GDM1 (cell line): ENCODE measurements around the gene MINAR1.

Source experiments
- DNase-seq: peaks from one replicate; lab custom pipeline; 2025; lab: John Stamatoyannopoulos, UW

Gene MINAR1

DNA sequence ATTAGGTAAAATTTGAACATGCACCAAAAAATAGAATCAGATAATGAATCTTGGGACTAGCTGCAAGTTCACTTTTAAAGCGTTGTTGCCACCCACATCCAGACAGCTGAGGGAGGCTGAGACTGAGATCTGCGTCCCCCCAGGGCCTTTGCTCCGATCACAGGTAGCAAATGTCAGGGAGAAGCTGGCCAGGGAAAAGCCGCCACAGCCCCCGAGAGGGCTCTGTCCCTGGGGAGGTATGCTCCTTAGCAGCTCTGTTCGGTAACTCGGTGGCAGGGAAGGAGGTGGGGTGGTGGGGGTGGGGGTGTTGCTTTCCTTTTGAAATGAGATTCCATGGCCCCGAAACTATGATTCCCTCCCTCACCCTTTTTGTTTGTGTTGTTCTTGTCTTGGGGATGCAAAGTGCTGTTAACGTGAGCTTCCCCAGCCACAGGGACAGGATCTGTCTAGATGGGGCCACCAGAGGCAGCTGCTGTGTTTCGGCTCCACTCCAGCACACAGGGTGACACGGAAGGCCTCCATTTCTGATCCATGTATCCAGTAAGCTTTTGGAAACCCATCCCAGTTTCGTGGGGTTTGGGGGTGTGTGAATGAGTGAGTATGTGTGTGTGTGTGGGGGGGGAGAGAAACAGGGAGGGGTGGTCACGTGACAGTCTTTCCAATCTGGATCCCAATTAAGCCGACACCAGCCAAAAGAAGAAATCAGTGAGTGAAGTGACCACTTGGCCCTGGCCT is 1.1 kb upstream of the MINAR1 start:
- no peak for DNase-seq

DNA sequence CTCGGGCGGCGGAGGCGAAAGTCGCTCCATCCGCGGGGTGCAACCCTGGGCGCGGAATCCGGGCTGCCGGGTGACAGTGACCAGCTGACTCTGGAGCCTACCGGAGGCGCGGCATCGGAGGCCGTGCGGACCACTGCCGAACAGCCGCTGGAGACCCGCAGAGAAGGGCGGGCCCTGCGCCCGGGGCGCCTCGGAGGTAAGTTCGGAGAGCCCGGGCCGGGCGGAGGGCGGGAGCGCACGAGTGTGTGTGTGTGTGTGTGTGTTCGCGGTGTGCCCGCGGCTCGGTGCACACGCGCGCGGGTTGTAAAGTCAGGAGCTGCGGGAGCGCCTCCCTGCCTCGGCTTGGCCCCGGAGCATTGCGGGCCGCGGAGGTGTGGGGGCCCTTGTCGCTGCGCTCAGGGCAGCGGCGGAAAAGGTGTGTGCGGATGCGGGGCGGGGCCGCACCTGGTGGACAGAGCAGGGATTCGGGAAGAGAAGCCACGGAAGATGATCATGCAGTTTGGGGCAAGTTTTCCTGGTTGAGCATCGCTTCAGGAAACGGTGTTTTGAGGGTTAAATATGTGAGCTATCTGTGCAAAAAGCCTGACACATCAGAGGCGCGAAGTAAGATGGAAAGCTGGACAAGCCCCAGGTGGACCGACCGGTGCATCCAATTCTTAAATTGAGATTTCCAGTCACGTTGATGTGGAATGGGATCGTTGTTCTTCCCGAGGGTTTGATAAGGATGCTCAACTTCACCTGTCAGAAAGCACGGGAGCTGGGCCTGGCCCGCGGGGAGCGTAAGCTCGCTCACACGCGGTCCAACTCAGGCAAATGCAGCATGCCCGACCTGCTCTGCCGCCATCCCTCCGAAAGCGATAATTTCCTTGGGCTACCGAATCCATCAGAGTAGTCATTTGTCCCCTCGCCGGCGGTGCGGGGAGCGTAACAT is 474 bp downstream of the MINAR1 start:
- no peak for DNase-seq

DNA sequence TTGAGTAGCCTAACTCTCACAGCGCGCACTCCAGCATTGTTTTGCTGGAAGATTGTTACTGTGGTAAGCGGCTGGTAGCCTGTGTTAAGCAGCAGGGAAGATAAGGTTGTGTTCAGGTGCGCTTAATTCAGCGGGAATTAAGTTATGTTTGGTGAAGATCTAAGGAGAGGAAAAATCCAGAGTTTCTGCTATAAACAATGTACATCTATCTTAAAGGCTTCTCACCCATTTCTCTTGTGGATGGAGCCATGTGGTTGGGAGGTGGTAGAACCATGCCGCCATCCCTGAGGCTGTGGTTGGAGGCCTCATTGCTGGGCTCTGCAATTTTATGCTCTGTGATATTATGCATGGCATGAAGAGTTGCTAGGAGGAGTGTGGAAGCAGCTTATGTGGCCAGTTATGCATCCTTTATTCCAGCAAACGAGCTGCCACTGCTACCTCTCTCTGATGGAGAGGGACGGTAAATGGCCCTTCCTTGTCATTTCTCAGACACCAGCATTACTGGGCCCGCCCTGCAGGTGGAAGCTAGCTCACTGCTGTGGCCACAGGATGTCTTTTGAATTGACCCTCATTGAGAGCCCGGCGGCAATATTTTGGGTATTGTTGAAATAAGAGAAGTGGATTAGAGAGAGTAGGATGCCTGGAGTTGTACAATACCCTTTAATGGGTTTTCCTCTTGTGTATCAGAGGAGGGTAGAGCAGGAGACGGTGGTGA is 1.3 kb downstream of the MINAR1 start:
- DNase-seq = no peak

DNA sequence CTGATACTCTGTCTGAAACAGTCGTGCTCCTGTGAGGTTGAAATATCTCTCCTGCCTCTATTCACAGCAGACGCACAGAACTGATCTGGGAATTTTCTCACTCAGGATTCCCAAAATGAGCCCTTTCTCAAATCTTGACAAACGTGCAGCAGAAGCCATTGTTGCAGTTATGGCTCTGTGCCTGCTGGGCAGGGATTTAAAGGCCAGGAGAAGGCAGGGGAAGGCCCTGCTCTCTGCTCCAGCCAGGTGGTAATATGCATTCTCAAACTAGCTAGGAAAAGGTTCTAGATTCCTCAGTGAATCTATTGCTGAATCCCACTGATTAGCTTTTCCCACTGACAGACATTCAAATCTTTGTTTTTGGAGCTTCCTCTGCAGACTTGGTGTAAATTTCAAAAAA is 2.2 kb downstream of the MINAR1 start:
- DNase-seq = no peak

DNA sequence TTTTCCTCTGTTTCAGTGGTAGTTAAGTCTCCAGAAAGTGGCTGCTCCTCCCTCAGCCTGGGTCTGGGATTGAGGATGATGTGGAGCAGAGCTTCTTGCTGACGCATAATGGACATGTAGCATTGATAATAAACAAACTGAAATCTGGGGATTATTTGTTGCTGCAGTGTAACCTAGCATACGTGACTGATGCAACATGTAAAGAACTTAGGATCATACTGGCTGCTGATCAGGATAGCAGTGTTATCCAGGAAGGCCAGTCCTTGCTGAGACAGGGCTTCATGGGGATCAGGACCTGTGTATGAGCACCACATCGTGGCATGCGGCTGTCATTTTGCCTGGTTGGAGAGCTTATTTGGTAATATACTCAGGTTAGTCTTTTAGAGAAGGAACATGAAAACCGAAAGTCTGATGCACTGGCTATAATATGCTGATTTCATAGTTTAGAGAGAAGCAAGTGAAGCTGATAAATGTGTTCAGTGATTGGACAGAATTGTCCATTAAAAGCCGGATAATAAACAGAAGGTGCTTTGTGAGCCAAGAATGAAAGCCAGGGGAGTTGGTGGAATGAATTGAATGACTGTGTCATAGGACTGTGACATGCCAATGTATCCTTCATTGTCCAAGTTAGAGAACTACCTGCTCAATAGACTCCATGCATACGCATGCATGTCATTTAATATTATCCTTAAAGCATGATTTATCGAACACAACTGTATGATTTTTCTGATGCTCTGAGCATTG is 4.1 kb downstream of the MINAR1 start:
- no peak for DNase-seq

DNA sequence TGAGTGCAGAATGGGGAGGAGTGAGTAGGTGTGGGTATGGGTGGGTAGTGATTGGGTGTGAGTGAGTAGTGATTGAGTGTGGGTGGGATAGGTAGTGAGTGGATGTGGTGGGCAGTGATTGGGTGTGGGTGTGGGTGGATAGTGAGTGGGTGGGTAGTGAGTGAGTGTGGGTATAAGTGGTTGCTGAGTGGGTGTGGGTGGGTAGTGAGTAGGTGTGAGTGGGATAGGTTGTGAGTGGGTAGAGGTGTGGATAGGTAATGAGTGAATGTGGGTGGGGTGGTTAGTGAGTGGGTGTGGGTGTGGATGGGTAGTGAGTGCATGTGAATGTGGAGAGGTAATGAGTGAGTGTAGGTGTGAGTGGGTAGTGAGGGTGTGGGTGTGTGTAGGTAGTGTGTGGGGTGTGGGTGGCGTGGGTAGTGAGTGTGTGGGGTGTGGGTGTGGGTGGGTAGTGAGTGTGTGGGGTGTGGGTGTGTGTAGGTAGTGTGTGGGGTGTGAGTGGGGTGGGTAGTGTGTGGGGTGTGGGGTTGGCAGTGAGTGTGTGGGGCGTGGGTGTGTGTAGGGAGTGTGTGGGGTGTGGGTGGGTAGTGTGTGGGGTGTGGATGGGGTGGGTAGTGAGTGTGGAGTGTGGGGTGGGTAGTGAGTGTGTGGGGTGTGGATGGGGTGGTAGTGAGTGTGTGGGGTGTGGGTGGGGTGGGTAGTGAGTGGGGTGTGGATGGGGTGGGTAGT is 5.3 kb downstream of the MINAR1 start:
- DNase-seq = no peak

DNA sequence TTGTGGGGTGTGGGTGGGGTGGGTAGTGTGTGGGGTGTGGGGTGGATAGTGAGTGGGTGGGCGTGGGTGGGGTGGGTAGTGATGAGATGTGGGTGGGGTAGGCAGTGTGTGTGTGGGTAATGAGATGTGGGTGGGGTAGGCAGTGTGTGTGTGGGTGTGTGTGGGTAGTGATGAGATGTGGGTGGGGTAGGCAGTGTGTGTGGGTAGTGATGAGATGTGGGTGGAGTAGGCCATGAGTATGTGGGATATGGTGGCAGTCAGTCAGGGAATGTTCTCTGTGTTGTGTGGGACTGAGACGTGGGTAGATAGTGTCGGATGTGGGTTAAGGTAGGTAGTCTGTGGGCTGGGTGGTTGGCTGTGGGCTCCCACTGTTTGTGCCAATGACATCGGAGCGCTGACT is 7.1 kb downstream of the MINAR1 start:
- DNase-seq = no peak

DNA sequence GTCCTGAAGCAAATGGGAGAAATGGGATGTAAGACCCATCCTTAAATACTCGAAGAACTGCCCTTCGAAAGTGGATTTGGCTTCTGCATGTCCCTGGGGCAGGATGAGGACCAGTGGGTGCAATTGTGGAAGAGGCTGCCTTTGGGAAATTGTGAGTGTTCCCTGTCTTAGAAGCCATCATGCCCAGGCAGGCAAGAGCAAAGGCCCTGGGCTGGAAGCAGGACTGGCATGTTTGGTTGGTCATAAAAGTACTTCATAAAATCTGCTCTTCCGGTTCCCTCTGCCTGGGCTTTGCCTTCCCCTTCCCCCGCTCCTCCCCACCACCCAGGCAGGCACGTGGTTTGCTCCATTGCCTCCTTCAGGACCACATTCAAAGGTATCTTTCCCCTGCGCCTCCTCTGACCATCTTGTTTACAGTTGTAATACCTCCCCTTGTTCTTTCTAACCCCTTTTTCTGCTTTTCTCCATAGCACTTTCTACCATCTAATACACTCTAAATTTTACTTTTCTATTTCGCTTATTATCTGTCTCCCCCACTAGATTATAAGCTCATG is 8.3 kb downstream of the MINAR1 start:
- no peak for DNase-seq

DNA sequence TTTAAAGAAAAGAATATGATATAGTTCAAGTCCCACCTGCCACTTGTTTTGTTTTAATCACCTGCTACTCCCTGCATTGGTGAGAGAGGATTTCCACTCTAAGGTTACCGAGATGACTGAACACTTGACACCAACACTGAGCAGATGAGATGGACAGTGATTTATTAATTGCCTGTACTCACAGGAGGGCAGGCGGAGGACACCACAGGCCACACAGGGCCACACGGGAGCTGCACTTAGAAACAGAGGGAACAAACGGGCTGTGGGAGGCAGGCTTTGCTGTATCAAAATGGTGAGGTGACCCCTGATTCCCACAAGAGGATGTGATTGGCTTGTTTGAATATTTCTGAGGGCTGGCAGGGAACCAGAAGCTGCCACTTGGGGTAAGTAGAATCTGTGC is 10.8 kb downstream of the MINAR1 start:
- no peak for DNase-seq

DNA sequence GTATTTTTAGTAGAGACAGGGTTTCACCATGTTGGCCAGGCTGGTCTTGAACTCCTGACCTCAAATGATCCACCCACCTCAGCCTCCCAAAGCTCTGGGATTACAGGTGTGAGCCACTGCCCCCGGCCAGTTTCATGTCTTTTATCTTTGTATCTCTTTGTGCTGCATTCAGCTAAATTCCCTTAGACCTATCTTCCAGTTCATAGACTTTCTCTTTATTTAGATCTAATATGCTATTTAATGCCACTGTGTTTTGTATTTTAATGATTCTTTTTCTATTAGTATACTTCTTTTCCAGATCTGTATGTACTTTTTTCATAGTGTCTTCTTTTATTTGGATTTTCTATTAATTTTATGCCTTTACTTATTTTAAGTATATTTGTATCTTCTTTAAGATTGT is 14.9 kb downstream of the MINAR1 start:
- no peak for DNase-seq

DNA sequence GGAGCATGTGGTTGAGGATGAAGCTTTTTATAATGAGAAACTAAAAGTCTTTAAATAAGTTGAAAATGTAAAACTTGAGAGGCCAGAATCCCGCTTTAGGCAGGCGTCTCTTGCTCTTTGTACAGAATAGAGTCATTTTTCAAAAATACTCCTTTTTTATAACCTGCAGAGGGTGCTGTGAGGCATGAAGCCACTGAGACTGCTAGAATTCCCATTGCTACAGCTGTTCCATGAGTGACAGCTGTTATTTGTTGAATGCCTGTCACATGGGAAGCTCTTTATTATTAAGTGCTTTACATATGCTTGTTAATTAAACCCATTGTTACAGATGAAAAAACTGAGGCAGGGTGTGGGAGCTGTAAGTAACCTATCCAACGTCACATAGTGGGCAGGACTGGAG is 18.5 kb downstream of the MINAR1 start:
- no peak for DNase-seq

DNA sequence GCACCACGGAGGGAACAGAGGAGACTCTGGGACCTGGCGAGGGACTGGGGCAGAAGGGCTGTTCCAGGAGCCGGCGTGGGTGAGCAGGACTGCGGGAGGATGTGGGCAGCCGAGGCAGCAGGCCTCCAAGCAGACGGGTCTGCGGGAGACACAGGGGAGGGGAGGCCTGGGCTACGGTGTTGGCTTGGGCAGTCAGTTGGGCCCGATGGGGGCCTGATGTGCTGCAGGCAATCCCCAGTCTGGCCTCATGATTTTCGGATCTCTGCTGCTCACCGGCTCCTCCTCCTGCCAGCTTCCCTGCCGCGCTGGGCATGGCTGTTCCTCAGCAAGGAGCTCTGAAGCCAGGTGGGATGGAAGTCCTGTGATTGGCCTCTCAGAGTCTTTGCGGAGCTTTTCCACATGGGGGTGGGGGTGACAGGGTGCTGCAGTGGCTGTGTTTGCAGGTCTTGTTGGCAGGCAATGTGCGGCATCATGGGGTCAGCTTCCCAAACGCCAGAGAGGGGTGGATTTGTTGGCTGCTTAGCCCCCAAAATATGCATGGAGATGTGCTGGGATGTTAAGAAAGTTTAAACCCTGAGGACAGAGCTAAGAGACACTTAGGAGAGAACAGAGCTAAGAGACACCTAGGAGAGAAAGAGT is 19.3 kb downstream of the MINAR1 start:
- no peak for DNase-seq

DNA sequence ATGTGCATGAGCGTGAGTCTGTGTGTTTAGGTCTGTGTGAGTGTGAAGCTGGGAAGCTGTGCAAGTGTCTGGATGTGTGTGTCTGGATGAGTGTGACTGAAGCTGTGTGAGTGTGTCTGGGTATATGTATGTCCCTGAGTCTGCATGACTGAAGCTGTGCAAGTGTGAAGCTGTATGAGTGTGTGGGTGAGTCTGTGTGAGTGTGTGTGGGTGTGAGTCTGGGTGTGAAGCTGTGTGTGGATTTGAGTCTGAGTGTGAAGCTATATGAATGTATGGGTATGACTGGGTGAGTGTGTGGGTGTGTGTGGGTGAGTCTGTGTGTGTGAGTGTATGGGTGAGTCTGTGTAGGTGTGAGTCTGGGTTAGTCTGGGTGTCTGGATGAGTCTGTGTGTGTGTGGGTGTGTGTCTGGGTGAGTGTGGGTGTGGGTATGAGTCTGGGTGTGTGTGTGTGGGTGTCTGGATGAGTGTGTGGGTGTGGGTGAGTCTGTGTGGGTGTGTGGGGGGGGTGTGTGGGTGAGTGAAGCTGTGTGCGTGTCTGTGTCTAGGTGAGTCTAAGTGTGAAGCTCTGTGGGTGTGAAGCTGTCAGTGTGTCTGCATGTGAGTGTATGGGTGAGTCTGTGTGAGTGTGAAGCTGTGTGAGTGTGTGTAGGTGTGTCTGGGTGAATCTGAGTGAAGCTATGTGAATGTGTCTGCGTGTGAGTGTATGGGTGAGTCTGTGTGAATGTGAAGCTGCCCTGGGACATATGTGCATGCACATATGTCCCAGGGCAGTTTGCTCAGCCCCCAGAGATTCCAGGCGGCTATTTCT is 20.3 kb downstream of the MINAR1 start:
- no peak for DNase-seq

DNA sequence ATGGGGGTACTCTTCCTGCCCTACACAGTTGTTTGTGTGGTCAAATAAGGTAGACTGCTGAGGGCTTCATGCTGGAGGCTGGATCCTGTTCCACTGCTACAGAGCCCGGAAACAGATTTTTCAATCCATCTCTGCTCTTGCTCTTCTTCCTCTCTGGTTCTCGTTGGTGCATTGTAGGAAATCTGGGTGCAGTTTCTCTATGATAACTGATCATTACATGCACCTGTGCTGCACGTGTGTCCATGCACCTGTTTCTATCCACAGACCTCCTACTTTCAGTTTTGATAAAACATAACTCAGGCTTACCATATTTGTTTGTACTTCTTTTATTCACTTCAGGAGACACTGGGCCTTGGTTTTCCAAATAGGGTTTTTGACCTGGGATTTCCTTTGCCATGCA is 21.3 kb downstream of the MINAR1 start:
- DNase-seq = no peak

DNA sequence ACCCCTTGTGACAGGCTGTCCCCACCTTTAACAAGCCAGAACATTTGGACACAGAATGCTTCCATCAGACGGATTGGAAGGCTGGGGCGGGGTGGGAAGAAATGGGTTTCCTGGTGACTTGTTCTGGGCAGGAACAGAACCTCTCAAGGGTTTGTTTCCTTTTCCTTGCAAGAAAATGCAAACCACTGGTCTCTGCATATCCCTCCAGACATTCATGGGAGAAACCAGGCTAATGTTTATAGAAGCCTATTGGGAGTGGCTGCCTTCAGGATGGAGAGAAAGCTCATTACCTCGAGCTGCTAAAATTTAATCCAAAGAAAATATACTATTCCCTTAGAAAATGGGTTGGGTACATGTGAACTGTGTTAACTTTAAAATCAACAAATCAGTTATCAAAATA is 21.9 kb downstream of the MINAR1 start:
- no peak for DNase-seq

DNA sequence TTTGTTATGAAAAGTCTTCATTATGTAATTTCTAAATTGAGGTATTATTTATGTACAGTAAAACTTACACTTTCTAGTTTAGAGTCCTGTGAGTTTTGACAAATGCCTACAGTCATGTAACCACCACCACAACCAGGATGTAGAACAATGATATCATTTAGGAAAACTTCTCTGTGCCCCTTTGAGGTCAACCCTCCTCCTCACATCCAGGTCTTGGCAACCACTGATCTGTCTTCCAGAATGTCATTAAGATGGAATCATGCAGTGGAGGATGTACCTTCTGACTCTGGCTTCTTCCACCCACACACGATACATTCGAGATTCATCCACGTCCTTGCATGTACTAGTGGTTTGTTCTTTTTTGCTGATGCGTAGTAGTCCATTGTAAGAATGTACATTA is 23.2 kb downstream of the MINAR1 start:
- no peak for DNase-seq

DNA sequence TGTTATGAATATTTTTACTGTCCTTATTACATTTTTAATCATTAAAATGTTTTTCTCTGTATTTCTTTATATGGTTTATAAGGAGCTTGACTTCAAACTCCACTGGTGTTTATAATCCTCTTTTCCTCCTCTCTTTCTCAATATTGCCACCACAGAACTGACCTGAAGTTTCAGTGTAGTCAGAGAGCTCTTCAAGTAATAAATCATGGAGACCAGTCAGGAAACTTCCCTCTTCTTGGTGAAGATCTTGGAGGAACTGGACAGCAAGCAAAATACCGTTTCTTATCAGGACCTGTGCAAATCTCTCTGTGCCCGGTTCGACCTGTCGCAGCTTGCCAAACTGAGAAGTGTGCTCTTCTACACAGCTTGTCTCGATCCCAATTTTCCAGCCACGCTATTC is 23.8 kb downstream of the MINAR1 start:
- no peak for DNase-seq

DNA sequence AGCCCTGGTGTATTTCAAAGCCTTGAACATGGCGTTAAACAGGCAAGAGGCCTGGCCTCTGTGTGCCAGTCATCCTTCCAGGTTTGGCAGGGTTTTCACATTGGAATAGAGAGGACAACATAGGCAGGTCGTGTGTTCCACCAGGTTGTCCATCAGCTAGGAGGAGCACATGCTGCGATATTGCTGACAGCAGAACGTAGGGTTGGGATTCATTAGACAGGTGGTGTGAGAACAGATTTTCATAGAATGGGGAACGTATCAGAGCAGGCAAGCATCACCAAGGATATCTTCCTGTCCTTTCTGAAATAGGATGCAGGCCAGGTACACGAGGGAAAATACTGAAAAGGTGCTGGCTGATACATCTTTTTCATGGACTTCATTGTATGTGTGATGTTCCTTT is 26.4 kb downstream of the MINAR1 start:
- DNase-seq = no peak

DNA sequence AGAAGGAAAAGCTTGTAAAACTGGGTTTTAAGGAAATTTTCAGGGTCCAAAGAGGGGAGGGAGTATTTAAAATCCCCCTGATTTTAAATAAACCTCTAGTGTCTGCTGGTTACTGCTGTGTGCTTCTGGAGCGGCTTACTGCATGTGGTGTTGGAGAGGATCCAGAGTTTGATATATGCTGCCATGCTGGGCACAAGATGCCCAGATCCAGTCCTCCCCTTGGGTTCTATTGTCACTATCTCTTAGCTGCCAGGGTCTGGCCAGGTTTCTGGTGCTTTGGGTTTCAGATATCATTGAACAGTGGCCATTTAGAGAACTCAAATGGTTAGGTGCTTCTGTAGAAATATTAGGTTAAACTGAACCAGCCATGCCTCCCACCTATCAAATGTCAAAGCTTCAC is 27.5 kb downstream of the MINAR1 start:
- DNase-seq = no peak
